Inferior parietal cortex (tissue), 1 donor: Measurements from ENCODE around the gene HRH2.
"Not testable (repeated sequence)": the region's sequence is repeated elsewhere in the genome, so short reads cannot be mapped to it uniquely, and the experiment has no call there.

Source experiments
- DNase-seq: peaks from one replicate; pipeline ENCODE4 v3.0.0-alpha.2; 2016; ENCODE audit errors: extremely low spot score

HRH2 gene

GRCh38 chr5:175646251-175646650 lies 11.6 kb upstream of the HRH2 start:
- no peak for DNase-seq

- DNase-seq = no peak
Observed at GRCh38 chr5:175649967-175650366, 7.9 kb upstream of the HRH2 start.

- not testable (repeated sequence) for DNase-seq
Observed at GRCh38 chr5:175650430-175651205, 7.3 kb upstream of the HRH2 start.

- DNase-seq = no peak
Observed at GRCh38 chr5:175652741-175653663, 4.9 kb upstream of the HRH2 start.

GRCh38 chr5:175653763-175654162 lies 4.1 kb upstream of the HRH2 start:
- no peak for DNase-seq

- no peak for DNase-seq
Observed at GRCh38 chr5:175654339-175654738, 3.5 kb upstream of the HRH2 start.

- DNase-seq = no peak
Observed at GRCh38 chr5:175654807-175655206, 3.1 kb upstream of the HRH2 start.

GRCh38 chr5:175655411-175655810 lies 2.5 kb upstream of the HRH2 start:
- no peak for DNase-seq

GRCh38 chr5:175656966-175657365 lies 905 bp upstream of the HRH2 start:
- no peak for DNase-seq

GRCh38 chr5:175658299-175659145 lies 651 bp downstream of the HRH2 start:
- DNase-seq = no peak

GRCh38 chr5:175659546-175660253 lies 1.8 kb downstream of the HRH2 start:
- DNase-seq = no peak

- no peak for DNase-seq
Observed at GRCh38 chr5:175663186-175664184, 5.6 kb downstream of the HRH2 start.

- DNase-seq = no peak
Observed at GRCh38 chr5:175664723-175665122, 6.9 kb downstream of the HRH2 start.

GRCh38 chr5:175666216-175666615 lies 8.3 kb downstream of the HRH2 start:
- no peak for DNase-seq

GRCh38 chr5:175668006-175668405 lies 10.1 kb downstream of the HRH2 start:
- DNase-seq = no peak

GRCh38 chr5:175670372-175670771 lies 12.5 kb downstream of the HRH2 start:
- no peak for DNase-seq

- DNase-seq = no peak
Observed at GRCh38 chr5:175671013-175671412, 13.1 kb downstream of the HRH2 start.

- DNase-seq = no peak
Observed at GRCh38 chr5:175672976-175673648, 15.2 kb downstream of the HRH2 start.

- no peak for DNase-seq
Observed at GRCh38 chr5:175674731-175675346, 17.0 kb downstream of the HRH2 start.
